Fibroblast of lung (primary cell): ENCODE data around the gene AATK.

Experiments used
- EZH2 ChIP-seq: IDR thresholded peaks from 2 replicates; pipeline ENCODE4 v1.5.1; 2012; ENCODE audit warnings: low read length, control low read depth, mild to moderate bottlenecking; ENCODE audit errors: missing control alignments
- TF ChIP-seq, protein P1 (sequence below), 2 donors: IDR thresholded peaks in 1 of 2; conservative IDR thresholded peaks in 1 of 2; 1 replicate in 1 of 2; 2 replicates in 1 of 2; pipeline ENCODE4 v1.5.1; 2011 to 2012; ENCODE audit warnings: low read length in 2 of 2, control low read depth in 1 of 2, inconsistent platforms in 1 of 2, low read depth in 1 of 2, mild to moderate bottlenecking in 1 of 2

GRCh38 chr17:81111066-81111465 lies 55.0 kb downstream of the AATK start:
- TF ChIP-seq, protein P1, sequence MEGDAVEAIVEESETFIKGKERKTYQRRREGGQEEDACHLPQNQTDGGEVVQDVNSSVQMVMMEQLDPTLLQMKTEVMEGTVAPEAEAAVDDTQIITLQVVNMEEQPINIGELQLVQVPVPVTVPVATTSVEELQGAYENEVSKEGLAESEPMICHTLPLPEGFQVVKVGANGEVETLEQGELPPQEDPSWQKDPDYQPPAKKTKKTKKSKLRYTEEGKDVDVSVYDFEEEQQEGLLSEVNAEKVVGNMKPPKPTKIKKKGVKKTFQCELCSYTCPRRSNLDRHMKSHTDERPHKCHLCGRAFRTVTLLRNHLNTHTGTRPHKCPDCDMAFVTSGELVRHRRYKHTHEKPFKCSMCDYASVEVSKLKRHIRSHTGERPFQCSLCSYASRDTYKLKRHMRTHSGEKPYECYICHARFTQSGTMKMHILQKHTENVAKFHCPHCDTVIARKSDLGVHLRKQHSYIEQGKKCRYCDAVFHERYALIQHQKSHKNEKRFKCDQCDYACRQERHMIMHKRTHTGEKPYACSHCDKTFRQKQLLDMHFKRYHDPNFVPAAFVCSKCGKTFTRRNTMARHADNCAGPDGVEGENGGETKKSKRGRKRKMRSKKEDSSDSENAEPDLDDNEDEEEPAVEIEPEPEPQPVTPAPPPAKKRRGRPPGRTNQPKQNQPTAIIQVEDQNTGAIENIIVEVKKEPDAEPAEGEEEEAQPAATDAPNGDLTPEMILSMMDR (conservative IDR thresholded peaks at IDR 0.05 in 1 of 2, IDR thresholded peaks at IDR 0.05 in 1 of 2; ENCODE audit: low read depth in 1 of 2, low read length in 2 of 2), result no peak
- no peak for TF ChIP-seq EZH2
